Measurements from ENCODE around the gene LEAP2.

DNA sequence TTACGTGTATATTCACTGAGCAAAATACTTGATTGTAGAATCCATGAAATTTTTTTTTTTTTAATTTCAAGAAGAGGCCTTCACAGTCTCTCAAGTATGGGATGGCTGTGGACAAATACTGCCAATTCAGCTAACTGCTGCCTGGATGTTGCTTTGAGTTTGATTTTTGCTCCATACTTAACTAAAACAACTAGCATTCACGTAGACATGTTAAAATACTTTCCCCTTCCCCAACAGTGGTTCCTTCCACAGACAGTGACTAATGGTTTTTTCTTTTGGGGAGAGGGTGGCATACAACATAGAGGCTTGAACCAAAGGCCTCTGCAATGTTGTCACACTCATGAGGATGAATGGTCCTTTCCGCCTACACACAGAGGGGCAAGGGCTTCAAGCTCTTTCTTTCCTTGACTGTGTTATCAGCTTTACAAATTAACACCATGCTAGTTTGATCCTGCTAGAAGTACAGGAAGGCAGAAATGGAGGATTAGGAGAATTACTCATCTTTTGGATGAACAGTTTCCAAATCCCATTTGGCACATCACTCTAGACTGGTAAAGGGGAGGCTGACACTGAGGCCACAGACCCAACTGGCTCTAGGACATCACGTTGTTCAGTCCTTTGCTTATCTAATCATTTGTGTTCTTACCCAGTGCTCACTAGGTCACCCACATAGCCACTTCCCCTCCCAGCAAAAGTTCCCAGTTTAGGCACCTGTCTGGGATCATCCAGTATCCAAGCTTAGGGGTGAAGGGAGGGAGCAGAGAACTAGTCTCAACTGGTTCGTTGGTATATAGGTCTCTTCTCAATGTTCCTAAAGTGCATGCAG is 1.8 kb upstream of the LEAP2 start:
- TF ChIP-seq, protein P1, sequence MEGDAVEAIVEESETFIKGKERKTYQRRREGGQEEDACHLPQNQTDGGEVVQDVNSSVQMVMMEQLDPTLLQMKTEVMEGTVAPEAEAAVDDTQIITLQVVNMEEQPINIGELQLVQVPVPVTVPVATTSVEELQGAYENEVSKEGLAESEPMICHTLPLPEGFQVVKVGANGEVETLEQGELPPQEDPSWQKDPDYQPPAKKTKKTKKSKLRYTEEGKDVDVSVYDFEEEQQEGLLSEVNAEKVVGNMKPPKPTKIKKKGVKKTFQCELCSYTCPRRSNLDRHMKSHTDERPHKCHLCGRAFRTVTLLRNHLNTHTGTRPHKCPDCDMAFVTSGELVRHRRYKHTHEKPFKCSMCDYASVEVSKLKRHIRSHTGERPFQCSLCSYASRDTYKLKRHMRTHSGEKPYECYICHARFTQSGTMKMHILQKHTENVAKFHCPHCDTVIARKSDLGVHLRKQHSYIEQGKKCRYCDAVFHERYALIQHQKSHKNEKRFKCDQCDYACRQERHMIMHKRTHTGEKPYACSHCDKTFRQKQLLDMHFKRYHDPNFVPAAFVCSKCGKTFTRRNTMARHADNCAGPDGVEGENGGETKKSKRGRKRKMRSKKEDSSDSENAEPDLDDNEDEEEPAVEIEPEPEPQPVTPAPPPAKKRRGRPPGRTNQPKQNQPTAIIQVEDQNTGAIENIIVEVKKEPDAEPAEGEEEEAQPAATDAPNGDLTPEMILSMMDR (IDR thresholded peaks at IDR 0.05; ENCODE audit: low read length), result no peak
- no peak for TF ChIP-seq EZH2 (IDR thresholded peaks at IDR 0.05; ENCODE audit: borderline replicate concordance, low read length)
